Measurements from ENCODE around the gene ZNF200.
"Not testable (repeated sequence)": the region's sequence is repeated elsewhere in the genome, so short reads cannot be mapped to it uniquely, and the experiment has no call there.

ZNF200 gene, protein sequence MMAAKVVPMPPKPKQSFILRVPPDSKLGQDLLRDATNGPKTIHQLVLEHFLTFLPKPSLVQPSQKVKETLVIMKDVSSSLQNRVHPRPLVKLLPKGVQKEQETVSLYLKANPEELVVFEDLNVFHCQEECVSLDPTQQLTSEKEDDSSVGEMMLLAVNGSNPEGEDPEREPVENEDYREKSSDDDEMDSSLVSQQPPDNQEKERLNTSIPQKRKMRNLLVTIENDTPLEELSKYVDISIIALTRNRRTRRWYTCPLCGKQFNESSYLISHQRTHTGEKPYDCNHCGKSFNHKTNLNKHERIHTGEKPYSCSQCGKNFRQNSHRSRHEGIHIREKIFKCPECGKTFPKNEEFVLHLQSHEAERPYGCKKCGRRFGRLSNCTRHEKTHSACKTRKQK

DNA sequence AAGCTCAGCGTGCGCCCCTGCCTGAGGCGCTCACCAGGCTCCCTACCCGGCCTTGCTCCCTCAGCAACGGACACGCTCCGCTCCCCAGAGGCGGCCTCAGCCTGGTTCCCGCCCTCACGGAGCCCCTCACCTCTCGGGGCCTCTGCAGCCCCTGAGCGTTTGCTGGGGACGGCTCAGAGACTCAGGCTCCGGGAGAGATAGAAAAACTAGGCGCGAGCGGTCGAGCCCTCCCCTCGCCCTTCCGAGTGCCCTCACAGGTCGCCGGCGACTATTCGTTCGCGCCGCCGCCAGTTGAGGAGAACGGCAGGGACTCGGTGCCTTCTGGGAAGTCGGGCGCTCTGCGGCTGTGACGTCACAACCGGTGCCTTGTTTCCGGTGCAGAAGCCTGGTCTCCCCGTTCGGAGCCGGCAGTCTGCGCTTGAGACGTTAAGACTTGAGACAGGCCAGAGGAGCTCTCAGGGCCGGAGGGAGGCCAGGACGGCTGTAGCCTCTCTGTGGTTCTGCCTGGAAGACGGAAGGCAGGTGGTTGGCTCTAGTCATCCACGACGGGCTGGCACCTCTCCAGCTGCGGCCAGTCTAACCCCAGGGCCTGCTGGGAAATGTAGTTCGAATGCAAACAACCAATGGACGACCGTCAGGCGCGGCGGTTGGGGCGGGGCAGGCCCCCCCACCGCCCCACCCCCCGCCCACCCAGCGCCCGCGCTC, at the start of gene ZNF200:
TSS of gene ZNF200 (minus strand) at position 302 of the 705 bp plus-strand sequence. CDS start 1,403 bp downstream, outside the sequence.
- DNase-seq: peak; percentile 94 to 95

DNA sequence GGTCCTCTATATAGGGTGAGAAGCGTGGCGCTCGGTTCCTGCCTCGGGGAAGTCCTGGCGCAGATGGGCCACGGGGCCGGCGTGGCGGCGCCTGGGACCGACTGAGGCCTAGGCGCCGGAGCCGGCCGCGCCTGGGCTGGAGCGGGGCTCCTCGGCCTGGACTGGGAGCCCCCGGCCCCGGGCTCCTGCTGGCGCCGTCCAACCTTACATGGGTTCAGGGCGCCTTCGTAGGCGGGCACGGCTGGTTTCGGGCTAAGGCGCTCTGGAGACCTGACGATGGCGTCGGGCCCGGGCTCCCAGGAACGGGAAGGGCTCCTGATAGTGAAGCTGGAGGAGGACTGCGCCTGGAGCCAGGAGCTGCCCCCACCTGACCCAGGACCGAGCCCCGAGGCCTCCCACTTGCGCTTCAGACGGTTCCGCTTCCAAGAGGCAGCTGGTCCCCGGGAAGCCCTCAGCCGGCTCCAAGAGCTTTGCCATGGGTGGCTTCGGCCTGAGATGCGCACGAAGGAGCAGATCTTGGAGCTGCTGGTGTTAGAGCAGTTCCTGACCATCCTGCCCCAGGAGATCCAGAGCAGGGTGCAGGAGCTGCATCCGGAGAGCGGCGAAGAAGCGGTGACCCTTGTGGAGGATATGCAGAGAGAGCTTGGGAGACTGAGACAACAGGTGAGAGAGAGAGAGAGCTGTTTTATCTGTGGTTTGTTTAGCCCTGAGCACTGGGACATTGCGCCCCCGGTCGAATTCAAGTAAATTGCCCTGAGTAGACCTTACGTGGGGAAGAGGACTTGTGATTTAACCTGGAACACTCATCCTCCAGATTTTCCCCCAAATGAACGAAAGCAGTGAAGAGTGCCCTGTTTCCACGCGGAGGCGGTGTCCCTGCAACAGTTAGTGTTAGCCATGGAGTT, 48.8 kb upstream of the ZNF200 start:
- DNase-seq: no peak

DNA sequence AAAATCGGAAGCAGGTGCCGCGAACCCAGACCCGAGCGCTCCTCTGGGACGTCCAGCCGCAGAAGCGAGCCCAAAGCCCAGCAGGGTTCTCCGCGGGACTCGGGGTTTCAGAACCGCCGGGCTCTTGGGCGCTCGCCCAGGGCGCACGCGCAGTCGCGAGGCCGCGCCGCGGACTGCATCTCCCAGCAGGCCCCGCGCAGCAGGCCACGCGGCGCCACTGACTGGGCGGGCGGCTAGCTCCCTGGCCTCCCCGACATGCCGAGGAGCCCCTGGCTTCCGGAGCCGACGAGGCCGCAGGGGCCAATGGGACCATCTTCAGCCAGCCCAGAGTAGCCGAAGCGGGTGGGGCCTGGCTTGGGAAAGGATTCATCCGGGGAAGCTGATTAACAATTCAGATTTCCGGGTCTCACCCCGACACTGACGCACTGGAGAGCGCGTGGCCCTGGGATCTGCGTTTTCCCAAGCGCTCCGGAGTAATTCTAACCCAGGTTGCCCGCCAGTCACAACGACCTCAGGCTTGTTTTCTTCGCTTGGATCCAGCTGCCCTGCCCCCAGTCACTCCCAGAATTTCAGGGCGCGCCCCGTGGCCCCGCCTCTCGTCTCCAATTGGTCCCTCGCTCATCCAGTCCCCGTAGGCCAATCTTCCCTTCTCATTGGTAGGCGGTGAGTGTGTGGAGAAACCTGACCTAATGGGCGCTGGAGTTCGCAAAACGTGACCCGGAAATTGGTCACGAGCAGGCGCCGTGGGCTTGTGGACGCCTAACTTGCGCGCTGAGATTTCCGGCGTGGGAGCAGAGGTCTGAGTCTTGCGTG, 48.0 kb upstream of the ZNF200 start, which contains the start of gene ZNF263:
TSS of gene ZNF263 (plus strand) at position 762 of the 813 bp plus-strand sequence. CDS start 328 bp downstream, outside the sequence.
- peak; percentile 92 to 95 for DNase-seq

DNA sequence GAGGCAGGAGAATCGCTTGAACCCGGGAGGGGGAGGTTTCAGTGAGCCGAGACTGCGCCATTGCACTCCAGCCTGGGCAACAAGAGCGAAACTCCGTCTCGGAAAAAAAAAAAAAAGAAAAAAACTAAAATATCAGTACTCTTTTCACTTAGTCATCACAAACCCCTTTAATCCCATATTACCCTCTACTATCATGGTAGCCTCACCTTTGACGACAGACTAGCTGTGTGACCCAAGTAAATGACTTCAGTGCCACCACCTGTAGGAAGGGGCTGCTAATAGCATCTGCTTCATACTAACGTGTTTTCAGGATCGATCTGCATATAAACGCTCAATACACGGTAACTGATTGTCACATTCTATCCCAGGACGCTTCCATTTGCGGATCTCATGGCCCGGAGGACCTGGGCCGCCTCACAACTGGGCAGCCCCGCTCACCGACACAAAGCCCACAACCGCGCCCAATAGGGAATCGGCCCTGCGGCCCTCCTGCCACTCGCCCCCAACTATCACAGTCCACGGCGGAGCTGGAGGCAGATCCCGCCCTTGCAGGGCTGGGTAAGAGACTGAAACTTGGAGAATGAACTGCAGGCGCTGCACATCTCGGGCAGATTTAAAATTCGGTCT, 47.3 kb upstream of the ZNF200 start:
- no peak for DNase-seq

DNA sequence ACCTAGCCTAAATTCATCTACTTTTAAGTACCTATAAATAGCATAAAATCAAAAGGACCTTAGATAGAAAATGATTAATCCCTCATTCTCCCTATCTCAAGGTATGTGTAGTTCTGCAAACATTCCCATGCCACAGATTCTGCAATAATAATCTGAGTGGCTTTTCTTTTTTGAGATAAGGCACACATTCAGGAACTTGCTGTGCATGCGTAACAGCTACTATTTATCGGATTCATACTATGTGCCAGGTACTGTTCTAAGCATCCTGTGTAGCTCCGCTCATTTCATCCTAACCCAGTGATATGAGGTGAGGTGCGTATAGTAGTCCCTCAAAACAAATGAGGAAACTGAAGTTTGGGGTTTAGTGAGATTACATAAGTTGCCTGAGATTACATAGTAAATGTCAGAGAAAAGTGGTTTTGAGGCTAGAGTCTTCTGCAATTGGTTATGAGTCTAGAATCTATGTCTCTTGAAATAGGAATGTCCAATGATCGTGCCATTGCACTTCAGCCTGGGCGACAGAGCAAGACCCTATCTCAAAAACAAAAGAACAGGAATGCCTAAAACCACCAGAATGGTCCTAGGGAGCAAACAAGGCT, 46.4 kb upstream of the ZNF200 start:
- no peak for DNase-seq

DNA sequence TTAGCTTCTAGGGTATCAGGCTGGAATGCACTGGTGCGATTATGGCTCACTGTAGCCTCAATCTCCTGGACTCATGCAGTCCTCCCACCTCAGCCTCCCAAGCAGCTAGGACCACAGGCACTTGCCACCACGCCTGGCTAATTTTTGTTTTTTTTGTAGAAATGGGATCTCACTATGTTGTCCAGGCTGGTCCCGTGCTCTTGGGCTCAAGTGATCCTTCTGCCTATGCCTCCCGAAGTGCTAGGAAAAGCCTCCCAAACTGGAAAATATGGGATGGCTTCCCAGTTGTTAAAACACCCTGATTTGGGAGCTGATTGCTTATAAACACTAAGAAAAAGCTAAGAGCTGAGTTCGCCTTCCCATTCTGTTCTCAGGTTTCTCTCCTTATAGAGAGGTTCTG, 41.7 kb upstream of the ZNF200 start:
- no peak for DNase-seq

DNA sequence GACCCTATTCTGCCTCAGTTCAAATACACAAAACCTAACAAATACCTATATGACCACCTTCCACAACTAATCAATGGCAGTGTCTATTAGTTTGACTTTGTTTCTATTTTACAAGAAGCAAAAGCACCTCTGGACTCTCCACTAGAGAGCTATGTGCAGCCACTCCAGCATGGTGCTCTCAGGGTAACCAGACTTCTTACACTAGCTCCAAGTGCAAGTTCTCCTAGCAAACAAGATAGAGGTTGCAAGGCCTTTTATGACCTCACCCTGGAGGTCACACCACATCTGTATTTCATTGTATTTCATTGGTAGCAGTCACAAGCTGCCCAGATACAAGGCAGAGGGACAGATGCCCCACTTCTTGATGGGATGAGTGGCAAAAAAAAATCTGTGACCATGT, 40.0 kb upstream of the ZNF200 start:
- no peak for DNase-seq

DNA sequence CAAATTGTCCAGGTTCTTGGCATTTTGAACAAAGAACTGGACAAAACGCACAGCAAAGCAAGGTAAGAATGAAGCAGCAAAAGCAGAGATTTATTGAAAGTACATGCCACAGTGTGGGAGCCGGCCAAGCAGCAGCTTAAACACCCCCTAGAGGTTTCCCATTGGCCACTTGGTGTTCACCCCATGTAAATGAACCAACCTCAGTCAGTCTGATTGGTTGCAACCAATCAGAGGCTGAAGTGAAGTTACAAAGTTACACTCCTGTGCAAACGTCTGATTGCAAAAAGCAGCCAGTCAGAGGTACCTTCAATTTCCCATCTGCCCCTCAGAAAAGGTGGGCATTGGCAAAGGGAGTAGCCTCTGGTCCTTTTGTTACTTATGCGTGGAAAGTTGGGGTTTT, 39.5 kb upstream of the ZNF200 start:
- DNase-seq: no peak

DNA sequence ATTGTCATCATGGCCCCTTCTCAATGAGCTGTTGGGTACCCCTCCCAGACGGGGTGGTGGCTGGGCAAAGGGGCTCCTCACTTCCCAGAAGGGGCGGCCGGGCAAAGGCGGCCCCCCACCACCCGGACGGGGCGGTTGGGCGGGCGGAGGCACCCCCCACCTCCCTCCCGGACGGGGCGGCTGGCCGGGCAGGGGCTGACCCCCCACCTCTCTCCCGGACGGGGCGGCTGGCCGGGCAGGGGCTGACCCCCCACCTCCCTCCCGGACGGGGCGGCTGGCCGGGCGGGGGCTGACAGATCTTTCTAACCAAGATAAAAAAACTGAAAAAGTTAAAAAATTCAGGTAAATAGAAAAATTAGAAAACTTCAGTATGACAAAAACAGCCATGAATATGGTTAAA, 36.3 kb upstream of the ZNF200 start:
- not testable (repeated sequence) for DNase-seq

DNA sequence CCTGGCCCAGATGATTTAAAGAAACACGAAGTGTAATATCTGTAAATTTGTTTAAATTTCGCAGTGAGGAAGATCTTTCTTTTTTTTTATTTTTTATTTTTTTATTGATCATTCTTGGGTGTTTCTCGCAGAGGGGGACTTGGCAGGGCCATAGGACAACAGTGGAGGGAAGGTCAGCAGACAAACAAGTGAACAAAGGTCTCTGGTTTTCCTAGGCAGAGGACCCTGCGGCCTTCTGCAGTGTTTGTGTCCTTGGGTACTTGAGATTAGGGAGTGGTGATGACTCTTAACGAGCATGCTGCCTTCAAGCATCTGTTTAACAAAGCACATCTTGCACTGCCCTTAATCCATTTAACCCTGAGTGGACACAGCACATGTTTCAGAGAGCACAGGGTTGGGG, 35.8 kb upstream of the ZNF200 start:
- not testable (repeated sequence) for DNase-seq

DNA sequence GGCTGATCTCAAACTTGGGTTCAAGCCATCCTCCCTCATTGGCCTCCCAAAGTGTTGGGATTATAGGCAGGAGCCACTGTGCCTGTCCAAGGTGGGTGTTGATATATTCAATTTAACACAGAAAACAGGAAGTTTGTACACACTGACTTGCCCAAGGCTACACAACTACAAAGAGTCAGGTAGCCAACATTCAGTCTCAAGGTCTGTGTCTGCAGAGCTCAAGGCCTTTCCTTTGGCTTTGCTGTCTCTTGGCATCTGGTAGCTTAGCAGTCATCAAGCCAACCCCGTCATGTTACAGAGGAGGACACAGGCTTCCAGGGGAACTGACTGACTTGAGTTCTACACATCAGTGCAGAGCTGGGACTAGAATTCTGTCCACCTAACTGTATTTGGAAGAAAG, 33.3 kb upstream of the ZNF200 start:
- DNase-seq: no peak

DNA sequence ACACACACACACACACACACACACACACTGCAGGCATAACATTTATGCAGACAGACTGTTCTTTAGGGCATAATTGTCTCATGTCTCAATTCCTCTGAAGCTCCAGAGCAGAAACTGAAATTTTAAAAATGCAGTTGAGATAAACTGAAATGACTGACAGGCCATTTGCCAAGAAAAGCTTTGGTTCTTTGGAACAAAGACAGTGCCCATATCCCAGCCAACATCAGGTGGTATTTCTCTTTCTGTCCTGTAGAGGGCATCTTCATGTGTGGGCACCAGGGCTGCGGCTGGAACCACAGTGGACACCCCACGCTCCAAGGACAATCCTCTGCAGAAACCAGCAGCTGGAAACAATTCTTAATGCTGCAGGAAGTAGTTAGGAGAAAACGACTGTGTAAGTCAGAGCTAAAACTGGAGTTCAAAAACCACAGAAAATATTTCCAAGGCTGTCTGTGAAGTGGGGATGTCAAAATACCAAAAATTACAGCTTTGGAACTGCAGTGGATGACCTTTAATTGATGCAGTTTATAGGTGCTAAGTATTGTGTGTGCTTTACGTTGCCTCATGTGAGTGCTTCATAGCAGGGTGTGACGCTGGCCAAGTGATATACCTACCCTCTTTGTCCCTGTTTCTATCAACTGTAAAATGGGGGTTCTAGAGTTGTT, 32.0 kb upstream of the ZNF200 start:
- peak in 1 of 2 experiments; percentile 8 for DNase-seq

DNA sequence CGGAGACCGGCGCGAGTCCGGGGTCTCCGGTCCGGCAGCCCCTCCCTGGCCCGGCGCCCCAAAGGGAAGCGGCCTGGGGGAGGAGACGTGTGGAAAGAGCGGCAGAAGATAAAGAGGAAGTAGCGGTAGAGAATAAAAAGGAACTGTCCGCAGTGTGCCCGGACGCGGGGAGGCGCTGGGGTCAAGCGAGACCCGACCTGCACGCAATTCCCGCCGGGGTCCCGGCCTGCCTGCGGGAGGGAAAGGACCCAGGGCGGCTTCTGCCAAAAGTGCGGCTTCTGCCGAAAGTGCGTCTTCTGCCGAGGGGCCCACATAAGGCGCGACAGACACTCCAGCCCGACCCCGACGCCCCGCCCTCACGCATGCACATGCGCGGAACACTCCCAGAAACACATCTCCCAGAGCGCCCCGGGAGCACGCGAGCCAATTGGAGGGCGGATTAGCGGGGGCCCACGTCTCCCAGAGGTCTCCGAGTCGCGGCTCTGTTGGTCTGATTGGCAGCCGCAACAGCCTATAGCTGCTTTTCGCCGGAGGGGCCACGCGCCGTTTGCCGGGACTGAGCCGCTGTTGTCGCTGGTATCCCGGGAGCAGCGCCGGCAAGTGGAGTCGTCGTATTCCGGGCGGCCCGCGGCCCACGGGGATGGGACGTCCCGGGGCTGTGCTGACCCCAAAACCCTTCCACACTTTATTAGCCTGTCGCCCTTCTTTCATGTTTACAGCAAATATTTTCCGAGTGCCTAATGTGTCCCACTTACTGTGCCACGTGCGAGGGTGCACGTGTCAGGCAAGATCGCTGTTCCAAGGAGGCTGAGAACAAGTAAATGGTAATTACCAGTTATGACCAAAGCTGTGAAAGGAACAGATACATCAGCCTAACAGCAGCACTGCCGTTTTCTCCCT, 29.4 kb upstream of the ZNF200 start:
- peak; percentile 99 for DNase-seq

DNA sequence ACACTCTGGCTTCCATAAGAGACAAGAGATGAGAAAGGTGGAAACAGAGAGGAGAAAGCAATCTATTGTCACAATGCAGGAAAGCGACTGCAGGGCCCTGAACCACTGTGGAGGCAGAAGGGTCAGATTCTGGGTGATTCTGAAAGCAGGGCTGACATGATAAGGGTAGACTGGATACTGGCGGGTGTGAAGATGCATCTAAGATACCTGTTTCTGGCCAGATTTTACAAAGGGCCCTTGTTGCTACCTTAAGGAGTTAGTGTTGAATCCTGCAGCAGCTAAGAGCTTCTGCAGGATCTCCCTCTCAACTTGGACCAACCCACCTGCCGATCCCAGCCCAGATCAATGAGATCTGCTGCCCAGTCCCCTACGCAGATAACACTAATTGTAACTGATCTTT, 27.6 kb upstream of the ZNF200 start:
- DNase-seq: no peak

DNA sequence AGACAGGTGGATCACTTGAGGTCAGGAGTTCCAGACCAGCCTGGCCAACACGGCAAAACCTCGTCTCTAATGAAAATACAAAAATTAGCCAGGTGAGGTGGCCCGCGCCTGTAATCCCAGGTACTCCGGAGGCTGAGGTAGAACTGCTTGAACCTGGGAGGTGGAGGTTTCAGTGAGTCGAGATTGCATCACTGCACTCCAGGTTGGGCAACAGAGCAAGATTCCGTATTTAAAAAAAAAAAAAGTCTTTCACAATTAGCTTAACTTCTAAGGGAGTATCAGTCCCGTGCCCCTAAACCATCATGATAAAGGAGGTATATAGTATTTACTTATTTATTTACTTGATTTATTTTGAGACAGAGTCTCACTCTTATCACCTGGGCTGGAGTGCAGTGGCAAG, 24.9 kb upstream of the ZNF200 start:
- DNase-seq: no peak

DNA sequence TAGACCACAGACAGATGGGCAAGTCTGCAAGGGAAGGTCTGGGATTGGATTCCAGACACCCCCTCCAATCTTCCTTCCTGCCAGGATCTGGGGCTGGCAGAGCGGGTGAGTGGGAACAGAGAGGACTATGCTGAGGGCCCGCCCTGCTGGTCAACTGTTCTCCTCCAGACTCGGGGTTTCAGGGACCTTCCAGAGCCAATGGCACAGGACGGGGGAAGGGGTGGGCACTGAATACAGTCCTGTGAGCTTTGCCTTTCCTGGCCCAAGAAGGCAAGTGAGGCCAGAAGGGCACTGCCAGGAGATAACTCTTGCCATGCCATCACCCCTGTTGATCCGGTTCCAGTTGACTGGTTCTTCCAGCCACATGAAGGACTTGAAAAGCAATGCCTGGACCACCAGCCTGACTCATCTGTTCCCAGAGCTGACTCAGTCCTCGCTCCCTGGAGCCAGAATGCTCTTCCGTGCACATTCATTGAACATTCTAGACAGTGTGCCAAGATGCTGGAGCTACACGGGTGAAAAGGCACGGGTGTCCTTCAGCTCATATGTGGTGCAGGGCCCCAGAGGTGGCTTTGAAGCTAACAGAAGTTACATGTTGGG, 22.0 kb upstream of the ZNF200 start:
- DNase-seq: no peak

DNA sequence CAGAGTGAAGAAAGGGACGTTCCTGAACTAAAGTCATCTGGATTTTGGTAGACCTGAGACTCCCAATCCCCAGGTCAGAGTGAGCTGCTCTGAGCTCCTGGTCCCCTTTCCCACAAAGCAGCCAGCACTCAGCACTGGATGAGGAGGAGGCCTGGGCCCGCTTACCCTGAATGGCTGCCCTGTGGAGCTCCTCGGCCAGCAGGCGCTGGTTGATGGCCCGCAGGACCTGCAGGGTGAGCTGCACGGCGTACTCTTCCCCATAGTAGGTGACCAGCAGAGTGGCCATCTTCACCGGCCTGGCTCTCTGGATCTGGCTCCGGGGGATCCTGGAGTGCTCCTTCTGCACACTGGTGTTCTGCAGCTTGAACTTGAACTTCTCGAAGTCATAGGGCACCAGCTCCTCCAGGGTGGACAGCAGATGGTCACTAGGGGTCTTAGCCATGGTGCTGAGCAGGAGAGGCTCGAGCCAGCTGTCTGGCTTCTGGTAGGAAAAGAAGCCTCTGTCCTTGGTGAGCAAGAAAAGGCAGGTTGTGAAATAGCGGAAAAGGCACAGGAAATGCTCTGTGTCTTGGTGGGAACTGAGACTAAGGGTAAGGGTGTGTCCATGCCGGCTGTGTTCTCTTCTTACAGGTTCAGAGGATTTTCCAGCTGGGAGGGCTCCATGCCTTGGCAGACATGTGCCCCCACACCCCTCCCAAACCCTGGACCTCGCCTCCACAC, 21.3 kb upstream of the ZNF200 start, which contains the start of gene MEFV:
TSS of gene MEFV (minus strand) at position 488 of the 720 bp plus-strand sequence. CDS start at position 442, 46 bp downstream.
- DNase-seq: no peak

DNA sequence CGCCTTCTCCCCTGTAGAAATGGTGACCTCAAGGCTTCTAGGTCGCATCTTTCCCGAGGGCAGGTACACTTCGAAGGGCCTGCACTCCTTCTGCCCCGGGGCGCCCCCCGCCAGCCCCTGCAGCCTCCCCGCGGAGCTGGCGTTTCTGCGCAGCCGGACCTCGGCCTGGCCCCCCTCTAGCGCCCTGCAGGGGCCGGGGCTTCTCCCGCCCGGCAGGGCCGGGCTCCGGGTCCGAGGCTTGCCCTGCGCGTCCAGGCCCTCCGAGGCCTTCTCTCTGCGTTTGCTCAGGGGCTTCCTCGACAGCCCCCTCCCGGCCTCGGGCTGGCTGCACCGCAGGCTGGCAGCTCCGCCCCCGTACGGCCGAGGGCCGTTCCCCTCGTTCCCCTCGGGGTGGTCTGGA, 19.4 kb upstream of the ZNF200 start:
- DNase-seq: no peak

Data from activated CD4-positive, alpha-beta T cell treated with anti-CD3 and anti-CD28 coated beads, Interleukin-2, amount 50 U/mL, for 48 hours (primary cell).